Stimulated activated CD8-positive, alpha-beta memory T cell treated with anti-CD3 and anti-CD28 coated beads, Interleukin-15, amount 100 ng/mL, for 24 hours (primary cell): ENCODE measurements around the gene SIGMAR1.
"Not testable (repeated sequence)": the region's sequence is repeated elsewhere in the genome, so short reads cannot be mapped to it uniquely, and the experiment has no call there.

Experiments
- DNase-seq: peaks from one replicate; pipeline ENCODE4 v3.0.0-alpha.2; 2020; ENCODE audit warnings: low read depth

The SIGMAR1 gene

GRCh38 chr9:34654323-34655051, 16.9 kb upstream of the SIGMAR1 start:
- no peak for DNase-seq

GRCh38 chr9:34653151-34654072, 15.8 kb upstream of the SIGMAR1 start:
- no peak for DNase-seq

DNA sequence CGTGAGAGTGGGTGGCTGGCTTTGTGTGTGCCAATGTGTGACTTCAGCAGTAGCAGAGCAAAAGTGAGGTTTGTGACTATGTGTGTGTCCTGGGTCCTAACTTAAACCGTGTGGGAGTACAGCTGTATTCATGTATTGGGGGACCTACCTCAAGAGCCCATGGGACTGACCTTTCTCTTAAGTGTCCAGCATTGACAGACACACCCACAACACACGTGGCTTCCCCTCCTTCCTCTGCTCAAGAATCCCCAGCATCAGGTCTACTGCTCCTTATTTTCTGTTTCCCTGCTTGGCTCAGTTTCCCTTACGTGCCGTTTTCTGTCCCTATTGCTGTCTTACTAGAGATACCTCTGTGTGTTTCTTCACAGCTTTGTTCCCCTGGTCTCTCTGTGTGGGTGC, 15.0 kb upstream of the SIGMAR1 start:
- DNase-seq: no peak

DNA sequence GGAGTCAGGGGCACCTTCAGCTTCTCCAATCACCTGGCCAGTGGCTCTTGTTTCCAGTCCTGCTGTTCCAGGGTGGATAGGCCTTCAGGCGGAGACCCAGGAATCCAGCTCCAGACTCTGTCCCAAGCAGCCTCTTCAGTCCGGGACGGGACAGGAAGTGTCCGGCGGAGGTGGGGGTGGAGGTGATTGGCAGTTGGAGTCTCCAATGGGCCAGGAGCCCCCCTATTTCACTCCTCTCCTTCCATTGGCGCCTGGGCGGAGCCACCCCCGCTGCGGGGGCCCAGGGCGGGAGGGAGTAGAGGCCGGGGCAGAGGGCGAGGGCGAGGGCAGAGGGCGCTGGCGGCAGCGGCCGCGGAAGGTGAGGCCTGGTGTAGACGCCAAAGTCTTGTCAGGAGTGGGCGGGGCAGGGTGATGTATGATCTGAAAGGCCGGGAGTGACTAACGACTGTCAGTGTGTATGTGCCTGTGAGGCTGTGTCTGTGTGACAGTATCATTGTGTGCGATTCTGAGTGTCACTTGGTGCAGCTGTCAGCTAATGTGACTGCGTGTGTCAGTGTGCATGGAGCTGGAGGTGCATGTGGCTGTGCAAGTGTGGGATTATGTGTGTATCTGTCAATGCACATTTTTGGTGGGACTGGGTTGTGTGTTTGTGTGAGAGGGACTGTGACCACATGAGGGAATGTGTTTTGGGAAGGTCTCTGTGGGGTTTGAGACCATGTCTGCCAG, 14.5 kb upstream of the SIGMAR1 start, which contains the start of gene IL11RA:
Gene IL11RA, plus strand, starts transcription at position 310 of the 726 bp plus-strand sequence. CDS start 3,033 bp downstream, outside the sequence.
- no peak for DNase-seq

DNA sequence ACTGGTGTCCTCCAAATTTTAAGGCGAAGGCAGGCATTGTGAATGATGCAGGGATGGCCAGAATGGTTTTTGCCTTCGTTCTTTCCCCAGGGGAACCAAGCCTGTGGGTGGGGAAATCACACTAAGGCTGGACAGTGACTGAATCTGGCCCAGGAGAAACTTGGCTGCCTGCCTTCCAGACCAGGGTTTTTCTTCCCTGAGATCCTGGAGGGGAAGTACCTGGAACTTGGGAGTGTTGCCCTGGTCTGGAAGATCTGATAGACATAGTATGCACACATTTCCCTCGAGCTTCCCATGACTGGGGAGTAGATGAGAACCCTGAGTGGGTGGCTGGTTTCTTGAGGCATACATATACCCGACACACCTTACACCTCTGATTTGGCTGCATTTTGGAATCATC, 13.7 kb upstream of the SIGMAR1 start:
- DNase-seq: no peak

GRCh38 chr9:34650816-34651215, 13.2 kb upstream of the SIGMAR1 start:
- no peak for DNase-seq

DNA sequence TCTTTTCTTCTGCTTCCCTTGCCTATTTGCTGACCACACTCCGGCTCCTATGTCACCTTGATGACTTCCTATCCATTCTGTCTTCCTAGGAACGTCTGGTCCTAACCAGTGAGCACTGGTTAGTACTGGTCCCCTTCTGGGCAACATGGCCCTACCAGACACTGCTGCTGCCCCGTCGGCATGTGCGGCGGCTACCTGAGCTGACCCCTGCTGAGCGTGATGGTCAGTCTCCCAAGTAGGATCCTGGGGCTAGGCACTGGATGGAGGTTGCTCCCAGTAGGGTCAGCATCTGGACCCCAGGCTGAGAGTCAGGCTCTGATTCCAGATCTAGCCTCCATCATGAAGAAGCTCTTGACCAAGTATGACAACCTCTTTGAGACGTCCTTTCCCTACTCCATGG, 11.1 kb upstream of the SIGMAR1 start:
- no peak for DNase-seq

- no peak for DNase-seq
Measured at GRCh38 chr9:34647651-34648050, 10.1 kb upstream of the SIGMAR1 start.

GRCh38 chr9:34647084-34647403, 9.5 kb upstream of the SIGMAR1 start:
- no peak for DNase-seq

GRCh38 chr9:34646211-34647083, 8.9 kb upstream of the SIGMAR1 start, which contains the start of gene GALT:
Gene GALT (plus strand): TSS chr9:34646675. CDS start chr9:34646705, 30 bp downstream.
- peak; percentile 89 for DNase-seq

GRCh38 chr9:34644766-34645314, 7.3 kb upstream of the SIGMAR1 start:
- DNase-seq: no peak

DNA sequence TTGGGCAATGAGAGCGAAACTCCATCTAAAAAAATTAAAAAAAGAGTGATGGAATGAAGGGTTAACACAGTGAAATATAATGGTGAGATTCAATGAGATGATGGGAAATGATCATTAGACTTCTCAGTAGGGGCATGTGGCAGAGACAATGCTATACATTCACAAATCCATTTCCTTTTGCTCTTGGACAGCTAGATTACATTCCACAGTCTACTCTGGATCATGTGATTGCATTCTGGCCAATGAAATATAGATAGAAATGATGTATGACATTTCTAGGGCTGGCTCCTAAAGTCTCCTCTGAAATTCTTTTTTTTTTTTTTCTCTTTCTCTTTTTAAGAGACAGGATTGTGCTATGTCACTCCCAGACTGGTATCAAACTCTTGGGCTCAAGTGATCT, 5.1 kb upstream of the SIGMAR1 start:
- DNase-seq: no peak

- DNase-seq: not testable (repeated sequence)
Measured at GRCh38 chr9:34639322-34639721, 1.7 kb upstream of the SIGMAR1 start.

GRCh38 chr9:34638138-34638445, 505 bp upstream of the SIGMAR1 start:
- no peak for DNase-seq

DNA sequence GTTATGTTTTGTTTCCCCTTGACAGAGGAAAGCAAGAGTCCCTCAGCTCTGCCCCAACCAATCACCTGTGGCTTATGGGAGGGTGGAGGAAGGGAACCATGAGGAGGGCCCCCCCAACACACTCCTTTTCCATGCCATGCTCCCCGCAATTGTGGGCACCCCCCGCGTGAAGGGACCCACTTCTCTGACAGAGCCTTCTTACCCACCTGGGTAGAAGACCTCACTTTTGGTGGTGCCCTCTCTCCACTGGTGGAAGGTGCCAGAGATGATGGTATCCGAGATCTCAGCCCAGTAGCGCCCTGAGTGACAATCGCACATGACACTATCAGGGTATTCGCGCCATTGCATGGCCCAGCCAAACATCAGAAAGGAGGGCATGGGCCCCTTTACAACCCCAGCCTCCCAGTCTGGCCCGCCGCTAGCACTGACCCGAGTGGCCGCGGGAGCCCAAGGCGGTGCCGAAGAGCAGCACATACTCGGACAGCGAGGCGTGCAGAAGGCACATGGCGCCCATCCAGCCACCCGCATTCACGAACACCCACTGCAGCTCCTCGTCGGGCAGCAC, 714 bp downstream of the SIGMAR1 start:
- DNase-seq: no peak

GRCh38 chr9:34635556-34635955, 2.0 kb downstream of the SIGMAR1 start:
- no peak for DNase-seq

- DNase-seq: no peak
Measured at GRCh38 chr9:34634551-34635248, 2.9 kb downstream of the SIGMAR1 start.

DNA sequence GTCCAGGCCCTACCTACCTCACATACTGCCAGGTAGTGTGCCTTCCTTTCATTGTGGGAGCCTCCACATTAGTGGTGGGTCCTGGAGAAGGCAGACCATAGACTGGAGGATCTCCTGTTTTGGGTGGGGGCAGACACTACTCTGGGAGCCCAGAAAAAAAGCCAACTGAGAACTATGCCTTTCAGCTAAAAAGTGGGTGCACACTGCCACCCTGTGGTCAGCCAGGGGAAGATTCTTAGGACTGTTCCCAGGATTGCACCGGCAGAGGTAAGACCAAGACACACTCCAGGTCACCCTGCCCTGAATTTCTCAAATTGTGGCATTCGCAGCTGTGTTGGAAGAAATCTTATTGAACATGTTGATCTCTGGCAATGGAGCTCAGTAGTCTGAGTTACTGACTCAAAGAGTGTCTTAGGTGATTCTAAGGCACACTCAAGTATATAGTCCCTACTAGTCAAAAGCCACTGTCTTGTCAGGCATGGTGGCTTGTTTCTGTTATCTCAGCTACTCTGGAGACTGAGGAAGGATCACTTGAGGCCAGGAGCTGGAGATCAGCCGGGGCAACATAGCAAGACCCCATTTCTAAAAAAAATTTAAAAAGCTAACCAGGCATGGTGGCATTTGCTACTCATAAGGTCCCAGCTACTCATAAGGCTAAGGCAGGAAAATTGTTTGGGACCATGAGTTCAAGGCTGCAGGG, 3.6 kb downstream of the SIGMAR1 start:
- DNase-seq: peak; percentile 32

DNA sequence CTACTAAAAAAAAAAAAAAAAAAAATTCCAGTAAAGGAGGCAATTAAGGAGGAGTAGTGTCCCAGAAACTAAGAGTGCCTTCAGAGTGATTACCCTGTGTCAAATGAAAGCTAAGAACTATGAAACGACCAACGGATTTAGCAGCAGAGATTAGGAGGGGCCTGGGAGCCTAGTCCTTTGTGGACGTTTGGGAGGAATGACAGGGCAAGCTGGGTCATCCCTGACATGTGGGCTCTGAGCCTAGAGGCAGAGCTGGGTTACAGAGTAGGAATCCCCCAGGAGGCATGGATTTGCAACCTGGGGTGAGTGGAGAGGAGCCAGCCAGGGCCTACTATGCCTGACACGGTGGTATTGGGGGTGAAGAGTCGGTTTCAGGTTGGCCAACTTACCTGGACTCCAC, 4.4 kb downstream of the SIGMAR1 start:
- no peak for DNase-seq
